MG63 (cell line): ENCODE measurements around the gene NDUFS1. TPM values are rescaled to one million over a fixed set of nuclear protein-coding genes. Genes with fewer than 3 reads are reported as not detected.

ENCODE experiments used
- total RNA-seq: library from RNA; depleted of rRNA; stranded (reverse); fragments of >200 nt; shearing (Covaris generic); gene quantifications from 2 replicates; pipeline ENCODE4 v1.2.3, GENCODE V29; 2014; ENCODE audit warnings: low replicate concordance; rRNA removed

NDUFS1 gene
- total RNA-seq, 1 experiment from 2014 or later = 146 TPM

Other genes starting within 250 kb of the NDUFS1 start
- gene INO80D, start 73.3 kb downstream of the NDUFS1 start, total RNA-seq = 1.1 and 3.5 TPM in 2 replicates
- 425 and 693 TPM in 2 replicates for gene EEF1B2, start 451 bp upstream of the NDUFS1 start, total RNA-seq
- gene ZDBF2, start 115.2 kb upstream of the NDUFS1 start, total RNA-seq = 4.1 and 9.6 TPM in 2 replicates